ENCODE measurements around the gene SPAG16.

DNA sequence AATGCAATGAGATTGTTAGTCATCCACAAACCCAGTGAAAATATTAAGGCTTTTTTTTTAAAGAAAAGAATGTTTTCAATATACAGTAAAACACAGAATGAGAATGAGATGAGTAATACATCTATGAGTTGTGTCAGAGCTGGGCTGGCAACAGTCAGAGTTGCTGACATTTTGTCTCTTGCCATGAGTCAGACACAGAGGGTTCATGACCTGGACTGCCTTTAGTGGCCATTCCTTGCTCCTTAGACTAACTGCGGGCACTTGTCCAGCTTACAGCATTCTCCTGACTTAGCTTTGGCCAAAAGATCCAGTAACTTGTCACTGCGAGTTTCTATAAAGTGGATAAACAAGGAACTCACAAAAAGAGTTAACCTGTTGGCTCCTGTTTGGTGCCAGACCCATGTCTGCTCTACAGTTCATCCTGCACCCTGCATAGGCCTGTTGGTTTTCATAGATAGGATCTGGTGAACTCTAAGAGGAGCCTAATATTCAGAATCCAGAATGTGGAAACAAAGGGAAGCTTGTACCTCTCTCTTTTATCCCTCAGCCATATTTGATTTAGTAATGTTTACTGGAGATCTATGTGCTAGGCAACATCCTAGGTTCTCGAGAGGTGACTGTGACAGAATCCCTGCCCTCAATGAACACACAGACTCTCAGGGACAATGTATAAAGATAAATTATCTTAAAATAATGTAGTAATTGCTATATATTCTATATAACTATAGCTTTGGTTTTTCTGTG, 735.1 kb downstream of the SPAG16 start:
- no peak for TF ChIP-seq EZH2 (IDR thresholded peaks at IDR 0.05; ENCODE audit: insufficient read depth, poor library complexity, severe bottlenecking)
- TF ChIP-seq EZH2phosphoT487 (IDR thresholded peaks at IDR 0.05; ENCODE audit: insufficient read depth, low read depth): no peak

Measured in GM23248 (cell line).